ENCODE data around the gene DMBT1.

Gene DMBT1

GRCh38 chr10:122560279-122560804 is at the start of gene DMBT1:
TSS of gene DMBT1 (plus strand) at chr10:122560754. CDS start at chr10:122560771, 17 bp downstream.
- DNase-seq (ENCODE audit: low read depth), result no peak

GRCh38 chr10:122513053-122513452 is 47.5 kb upstream of the DMBT1 start:
- no peak for DNase-seq (ENCODE audit: low read depth)

GRCh38 chr10:122514045-122514840 is 46.3 kb upstream of the DMBT1 start:
- DNase-seq (ENCODE audit: low read depth), result no peak

GRCh38 chr10:122515022-122515424 is 45.5 kb upstream of the DMBT1 start:
- DNase-seq (ENCODE audit: low read depth), result no peak

- no peak for DNase-seq (ENCODE audit: low read depth)
These were observed 44.8 kb upstream of the DMBT1 start for GRCh38 chr10:122515588-122516231.

GRCh38 chr10:122516734-122517133 is 43.8 kb upstream of the DMBT1 start:
- no peak for DNase-seq (ENCODE audit: low read depth)

DNA sequence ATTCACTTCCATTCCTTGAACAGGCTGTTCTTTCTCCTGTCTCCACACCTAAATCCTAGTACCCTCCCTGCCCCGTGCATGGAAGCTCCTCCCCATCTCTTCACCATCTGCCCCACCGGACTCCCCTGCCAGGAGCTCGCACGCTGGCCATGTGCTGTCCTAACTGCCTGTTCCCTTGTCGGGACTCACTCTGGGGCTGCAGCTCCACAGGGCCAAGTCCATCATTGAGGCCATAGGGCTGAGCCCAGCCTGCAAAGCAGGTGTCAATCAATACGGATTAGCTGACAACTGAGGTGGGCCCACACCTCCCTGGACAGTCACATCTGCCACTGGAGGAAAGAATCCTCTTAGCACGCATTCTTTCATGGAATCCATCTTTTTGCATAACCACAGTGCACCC is 41.4 kb upstream of the DMBT1 start:
- no peak for DNase-seq (ENCODE audit: low read depth)

GRCh38 chr10:122519873-122520272 is 40.7 kb upstream of the DMBT1 start:
- DNase-seq (ENCODE audit: low read depth), result no peak

DNA sequence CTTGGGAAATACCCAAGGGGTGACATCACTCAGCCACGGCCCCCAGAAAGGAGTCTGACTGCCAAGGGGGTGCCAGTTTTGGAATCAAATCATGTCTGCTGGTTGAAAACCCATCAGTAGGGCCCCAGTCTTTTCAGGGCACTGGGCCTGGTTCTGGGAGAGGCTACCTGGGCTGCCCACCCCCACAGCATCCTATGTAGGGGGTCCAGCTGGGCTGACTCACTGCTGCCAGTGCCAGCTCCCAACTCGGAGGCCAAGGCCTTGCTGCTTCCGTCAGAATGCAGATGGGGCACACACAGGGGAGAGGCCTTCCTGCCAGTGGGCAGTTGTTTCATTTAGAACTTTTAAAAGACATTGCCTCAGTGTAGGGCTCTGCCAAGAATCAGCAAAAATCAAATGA is 39.5 kb upstream of the DMBT1 start:
- DNase-seq (ENCODE audit: low read depth), result no peak

DNA sequence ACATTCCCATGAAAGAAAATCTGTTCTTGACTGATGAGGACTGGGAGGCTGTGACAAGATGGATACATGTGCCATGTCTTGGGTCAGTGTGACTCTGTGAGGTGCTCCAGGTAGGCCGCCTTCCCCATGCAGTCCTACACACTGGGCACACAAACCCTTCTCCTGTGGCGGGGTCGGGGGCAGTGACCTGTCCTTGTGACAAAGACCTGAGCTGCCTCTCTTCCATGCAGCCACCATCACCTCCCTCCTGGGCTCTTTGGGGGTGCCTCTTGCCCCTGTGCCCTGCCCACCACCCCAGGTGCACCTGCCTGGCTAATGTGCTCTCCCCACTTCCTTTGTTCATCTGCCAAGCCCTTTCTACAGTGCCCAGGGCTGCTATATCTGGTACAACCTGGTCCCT is 35.7 kb upstream of the DMBT1 start:
- DNase-seq (ENCODE audit: low read depth), result no peak

DNA sequence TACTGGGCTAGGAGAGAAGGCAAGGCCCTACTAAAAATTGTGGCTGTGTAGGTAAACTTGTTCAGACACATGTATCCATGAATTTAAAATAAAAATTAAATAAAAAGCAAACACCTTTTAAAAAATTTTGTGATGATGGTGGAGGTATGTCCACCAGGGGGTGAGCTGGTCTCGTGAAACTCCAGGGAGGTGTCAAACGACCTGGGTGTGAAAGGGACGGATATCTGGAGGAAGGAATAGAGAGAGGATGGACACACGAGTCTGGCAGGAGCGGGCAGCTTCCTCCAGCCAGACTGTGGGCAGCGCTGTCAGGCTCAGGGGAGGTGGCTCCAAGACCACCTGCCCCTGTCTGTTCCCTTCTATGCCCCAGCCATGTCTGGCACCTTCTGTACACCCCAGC is 34.8 kb upstream of the DMBT1 start:
- DNase-seq (ENCODE audit: low read depth), result no peak

DNA sequence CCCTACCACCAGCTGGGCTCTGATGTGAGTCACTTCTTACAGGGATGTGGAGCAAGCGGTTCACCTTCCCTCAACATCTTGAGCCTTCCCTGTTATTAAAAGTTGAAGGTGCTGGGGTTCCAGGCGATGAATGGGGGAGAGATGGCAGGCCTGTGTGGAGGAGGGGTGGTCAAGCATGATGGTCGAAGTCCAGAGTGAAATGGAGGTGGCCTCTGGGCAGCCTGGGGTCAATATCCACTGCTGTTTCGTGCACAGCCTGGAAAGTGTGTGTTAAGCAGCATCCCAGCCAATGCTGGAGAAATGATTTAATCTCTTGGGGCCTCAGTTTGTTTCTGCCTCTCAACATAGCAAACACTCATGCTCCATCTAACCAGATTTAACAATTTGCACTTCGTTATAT is 33.7 kb upstream of the DMBT1 start:
- no peak for DNase-seq (ENCODE audit: low read depth)

- DNase-seq (ENCODE audit: low read depth), result no peak
These were observed 30.4 kb upstream of the DMBT1 start for GRCh38 chr10:122530177-122530576.

DNA sequence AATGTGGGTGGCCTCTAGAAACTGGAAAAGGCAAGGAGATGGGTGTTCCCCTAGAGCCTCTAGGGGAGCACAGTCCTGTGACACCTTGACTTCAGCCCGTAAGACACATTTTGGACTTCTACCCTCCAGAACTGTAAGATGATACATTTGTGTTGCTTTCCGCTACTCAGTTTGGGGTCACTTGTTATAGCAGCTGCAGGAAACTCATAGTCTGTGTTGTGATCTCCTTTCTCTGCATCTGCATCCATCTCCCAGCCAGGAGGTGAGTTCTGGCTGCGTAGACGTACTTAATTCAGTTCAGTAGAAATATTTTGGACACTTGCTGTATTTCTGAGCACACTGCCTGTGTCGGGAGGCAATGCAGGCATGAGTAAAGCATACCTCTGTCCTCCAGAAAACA is 29.3 kb upstream of the DMBT1 start:
- DNase-seq (ENCODE audit: low read depth), result no peak

- no peak for DNase-seq (ENCODE audit: low read depth)
These were observed 28.6 kb upstream of the DMBT1 start for GRCh38 chr10:122531939-122532338.

- DNase-seq (ENCODE audit: low read depth), result no peak
These were observed 27.8 kb upstream of the DMBT1 start for GRCh38 chr10:122532601-122533296.

DNA sequence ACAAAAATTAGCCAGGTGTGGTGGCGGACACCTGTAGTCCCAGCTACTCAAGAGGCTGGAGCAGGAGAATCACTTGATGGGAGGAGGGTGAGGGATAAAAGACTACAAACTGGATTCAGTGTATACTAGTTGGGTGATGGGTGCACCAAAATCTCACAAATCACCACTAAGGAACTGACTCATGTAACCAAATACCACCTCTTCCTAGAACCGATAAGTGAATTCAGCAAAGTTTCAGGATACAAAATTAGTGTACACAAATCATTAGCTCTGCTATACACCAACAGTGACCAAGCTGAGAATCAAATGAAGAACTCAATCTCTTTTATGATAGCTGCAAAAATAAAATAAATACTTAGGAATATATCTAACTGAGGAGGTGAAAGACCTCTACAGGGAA is 23.0 kb upstream of the DMBT1 start:
- DNase-seq (ENCODE audit: low read depth), result no peak

GRCh38 chr10:122541541-122542002 is 19.0 kb upstream of the DMBT1 start:
- no peak for DNase-seq (ENCODE audit: low read depth)

GRCh38 chr10:122543676-122544445 is 16.7 kb upstream of the DMBT1 start:
- no peak for DNase-seq (ENCODE audit: low read depth)

DNA sequence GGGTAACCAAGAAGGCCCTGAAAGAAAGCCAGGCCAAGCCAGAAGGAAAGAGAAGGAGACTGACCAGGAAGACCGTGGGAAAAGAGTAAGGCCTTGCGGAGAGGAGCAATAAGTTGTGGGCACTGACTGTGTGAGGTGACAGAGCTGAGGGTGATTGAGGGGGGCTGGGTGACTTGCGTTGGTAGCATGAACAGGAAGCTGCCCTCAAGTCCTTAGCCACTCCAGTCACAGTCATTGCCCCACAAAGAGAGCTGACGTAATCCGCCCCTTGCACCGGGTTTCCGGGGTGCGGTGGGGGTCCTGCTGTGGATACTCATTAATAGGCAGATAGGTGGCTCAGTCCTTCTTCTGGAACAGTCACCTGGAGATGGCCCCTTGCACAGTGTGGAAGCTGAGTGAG is 16.1 kb upstream of the DMBT1 start:
- DNase-seq (ENCODE audit: low read depth), result no peak

DNA sequence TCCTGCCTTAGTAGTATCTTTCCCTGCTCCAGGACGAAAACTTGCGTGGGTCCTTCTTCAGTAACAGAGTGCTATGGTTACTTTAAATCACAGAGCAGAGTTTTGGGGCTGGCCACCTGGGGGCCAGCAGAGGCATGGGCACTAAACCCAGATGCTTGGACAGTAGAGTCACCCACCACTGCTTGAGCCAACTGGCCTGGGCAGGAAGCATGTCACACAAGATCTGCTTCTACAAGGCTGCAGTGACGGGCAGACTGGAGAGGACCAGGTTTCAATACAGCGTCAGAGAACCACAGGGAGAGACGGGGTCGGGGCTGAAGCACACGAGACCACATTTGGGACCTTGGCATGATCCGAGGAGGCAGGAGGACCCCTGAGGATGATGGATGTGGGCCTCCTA is 14.3 kb upstream of the DMBT1 start:
- DNase-seq (ENCODE audit: low read depth), result no peak
